HG02798 (cell line): ENCODE data around the gene FLOT2.

ENCODE experiments used
- ATAC-seq: cut with Tn5 transposase; IDR thresholded peaks from one replicate; pipeline ENCODE4 v1.9.1; 2021; ENCODE audit warnings: mild to moderate bottlenecking; ENCODE audit not compliant: unreplicated experiment, poor library complexity

The FLOT2 gene

GRCh38 chr17:28898527-28898955 is 1.0 kb upstream of the FLOT2 start:
- no peak for ATAC-seq

GRCh38 chr17:28897769-28898526 is 415 bp upstream of the FLOT2 start:
- no peak for ATAC-seq

- ATAC-seq, result no peak
These were observed 1.0 kb downstream of the FLOT2 start for GRCh38 chr17:28896491-28896883.

- ATAC-seq, result no peak
These were observed 1.6 kb downstream of the FLOT2 start for GRCh38 chr17:28895794-28896447.

GRCh38 chr17:28893248-28894183 is 4.0 kb downstream of the FLOT2 start:
- peak; percentile 27 for ATAC-seq

GRCh38 chr17:28892024-28892423 is 5.5 kb downstream of the FLOT2 start:
- no peak for ATAC-seq

GRCh38 chr17:28891201-28891600 is 6.3 kb downstream of the FLOT2 start:
- ATAC-seq, result no peak

- ATAC-seq, result no peak
These were observed 7.5 kb downstream of the FLOT2 start for GRCh38 chr17:28889996-28890395.

- ATAC-seq, result no peak
These were observed 8.7 kb downstream of the FLOT2 start for GRCh38 chr17:28888832-28889231.

- no peak for ATAC-seq
These were observed 9.6 kb downstream of the FLOT2 start for GRCh38 chr17:28887871-28888471.

- no peak for ATAC-seq
These were observed 11.6 kb downstream of the FLOT2 start for GRCh38 chr17:28885951-28886350.

- ATAC-seq, result no peak
These were observed 12.2 kb downstream of the FLOT2 start for GRCh38 chr17:28885363-28885762.

- ATAC-seq, result no peak
These were observed 13.4 kb downstream of the FLOT2 start for GRCh38 chr17:28883967-28884702.

GRCh38 chr17:28882154-28882895 is 15.2 kb downstream of the FLOT2 start:
- no peak for ATAC-seq

- ATAC-seq, result no peak
These were observed 15.9 kb downstream of the FLOT2 start for GRCh38 chr17:28881533-28882056.

- no peak for ATAC-seq
These were observed 17.0 kb downstream of the FLOT2 start for GRCh38 chr17:28880572-28880945.

- ATAC-seq, result no peak
These were observed 17.5 kb downstream of the FLOT2 start for GRCh38 chr17:28879886-28880571.

- no peak for ATAC-seq
These were observed 18.6 kb downstream of the FLOT2 start for GRCh38 chr17:28878981-28879380.
